ENCODE data around the gene RHBDF2. TPM values are rescaled to one million over a fixed set of nuclear protein-coding genes. Genes with fewer than 3 reads are reported as not detected.

Gene RHBDF2
- 3.2 TPM for total RNA-seq

DNA sequence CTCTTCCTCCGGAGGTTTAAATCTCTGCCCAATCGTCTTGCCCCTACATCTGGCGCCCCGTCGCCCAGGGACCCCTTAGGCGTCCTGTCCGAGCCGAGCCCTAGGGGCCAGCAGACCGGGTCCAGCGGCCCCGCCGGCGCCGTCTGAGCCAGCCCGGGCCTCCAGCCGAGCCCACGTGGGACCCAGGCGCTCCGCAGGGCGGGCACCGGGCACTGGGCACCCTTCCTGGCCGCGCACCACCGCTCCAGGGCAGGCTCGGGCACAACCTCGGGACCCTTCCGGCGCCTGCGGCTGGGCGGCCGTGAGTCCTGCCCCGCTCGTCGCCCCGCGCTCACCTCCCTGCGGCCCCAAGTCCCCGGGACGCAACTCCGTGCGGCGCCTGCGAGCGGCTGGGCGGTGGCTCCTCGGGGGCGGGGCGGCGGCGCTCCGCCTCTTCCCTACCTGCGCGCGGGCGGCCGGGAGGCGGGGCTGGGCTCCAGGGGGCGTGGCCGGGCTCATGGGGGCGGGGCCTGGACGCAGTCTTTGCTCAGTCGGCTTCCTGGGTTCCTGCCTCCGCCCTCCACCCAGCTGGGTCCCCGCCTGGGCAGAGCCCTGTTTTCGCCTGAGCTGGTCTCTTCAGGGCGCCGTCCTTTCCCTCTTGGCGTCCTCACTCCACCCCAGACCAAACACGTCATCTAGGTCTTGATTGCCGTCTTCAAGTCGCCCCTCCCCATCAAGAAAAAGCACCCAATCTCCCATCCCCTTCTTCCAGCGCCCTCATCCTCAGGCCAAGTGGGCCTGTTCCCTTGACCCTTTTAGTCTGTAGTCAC is at the start of gene RHBDF2:
Gene RHBDF2, minus strand, starts transcription at position 406 of the 809 bp plus-strand sequence. CDS start 19,899 bp downstream, outside the sequence.

GRCh38 chr17:76539631-76540271 is 38.5 kb upstream of the RHBDF2 start, which contains the start of gene PRCD:
Gene PRCD (plus strand): TSS chr17:76540044. CDS start chr17:76540142, 98 bp downstream.

GRCh38 chr17:76537578-76538280 is 36.5 kb upstream of the RHBDF2 start, which contains the start of gene CYGB:
Gene CYGB (minus strand): TSS chr17:76537709. CDS start chr17:76537542, 167 bp downstream.

GRCh38 chr17:76467366-76467765 is 33.9 kb downstream of the RHBDF2 start, which contains the start of gene AANAT:
Gene AANAT (plus strand): TSS chr17:76467603. CDS start chr17:76468747, 1,144 bp downstream.

GRCh38 chr17:76452660-76453430 is 48.4 kb downstream of the RHBDF2 start, which contains the start of gene UBE2O:
Gene UBE2O (minus strand): TSS chr17:76453152. CDS start chr17:76453141, 11 bp downstream.

Other genes with a start within 250 kb of the RHBDF2 start
- gene UBALD2, start 236.1 kb downstream of the RHBDF2 start, total RNA-seq: 6.7 TPM
- gene QRICH2, start 193.1 kb downstream of the RHBDF2 start, total RNA-seq: 7.8 TPM
- 68.3 TPM for gene PRPSAP1, start 147.5 kb downstream of the RHBDF2 start, total RNA-seq
- 1.4 TPM for gene SPHK1, start 116.8 kb downstream of the RHBDF2 start, total RNA-seq
- 49.6 TPM for gene UBE2O, start 48.3 kb downstream of the RHBDF2 start, total RNA-seq
- not detected for gene AANAT, start 33.8 kb downstream of the RHBDF2 start, total RNA-seq
- 8.3 TPM for gene CYGB, start 36.3 kb upstream of the RHBDF2 start, total RNA-seq
- 5.3 TPM for gene PRCD, start 38.6 kb upstream of the RHBDF2 start, total RNA-seq
- 2.1 TPM for gene ST6GALNAC2, start 84.4 kb upstream of the RHBDF2 start, total RNA-seq
- 0.69 TPM for gene ST6GALNAC1, start 142.3 kb upstream of the RHBDF2 start, total RNA-seq
- 87.9 TPM for gene MXRA7, start 209.5 kb upstream of the RHBDF2 start, total RNA-seq
- 19.1 TPM for gene JMJD6, start 225.2 kb upstream of the RHBDF2 start, total RNA-seq
- 14.8 TPM for gene METTL23, start 225.4 kb upstream of the RHBDF2 start, total RNA-seq
- 98.0 TPM for gene SRSF2, start 235.9 kb upstream of the RHBDF2 start, total RNA-seq
- gene MFSD11, start 236.7 kb upstream of the RHBDF2 start, total RNA-seq: 84.2 TPM